Measurements from ENCODE around the gene ZYG11A.
A peak's percentile ranks its signal among the peaks of the same experiment; 100 is the strongest.
"Not testable (repeated sequence)": the region's sequence is repeated elsewhere in the genome, so short reads cannot be mapped to it uniquely, and the experiment has no call there.

Gene ZYG11A

GRCh38 chr1:52825868-52826267 lies 16.7 kb upstream of the ZYG11A start:
- no peak overlapping the region for H3K4me3 ChIP-seq (ENCODE audit: low read length)
- DNase-seq (ENCODE audit: low read depth): peak; percentile 30
- TF ChIP-seq CTCF (IDR thresholded peaks at IDR 0.05; ENCODE audit: insufficient read depth, low read depth, low read length, missing control alignments): peak; percentile 29

- no peak for DNase-seq (ENCODE audit: low read depth)
- TF ChIP-seq CTCF (IDR thresholded peaks at IDR 0.05; ENCODE audit: insufficient read depth, low read depth, low read length, missing control alignments): no peak
- no peak overlapping the region for H3K4me3 ChIP-seq (ENCODE audit: low read length)
Observed at GRCh38 chr1:52834798-52835197, 7.8 kb upstream of the ZYG11A start.

GRCh38 chr1:52836035-52836434 lies 6.5 kb upstream of the ZYG11A start:
- no peak for DNase-seq (ENCODE audit: low read depth)
- no peak overlapping the region for H3K4me3 ChIP-seq (ENCODE audit: low read length)
- no peak for TF ChIP-seq CTCF (IDR thresholded peaks at IDR 0.05; ENCODE audit: insufficient read depth, low read depth, low read length, missing control alignments)

GRCh38 chr1:52839175-52839574 lies 3.4 kb upstream of the ZYG11A start:
- DNase-seq (ENCODE audit: low read depth): not testable (repeated sequence)

GRCh38 chr1:52845119-52845518 lies 2.6 kb downstream of the ZYG11A start:
- not testable (repeated sequence) for H3K4me3 ChIP-seq (ENCODE audit: low read length); DNase-seq (ENCODE audit: low read depth)

More at GRCh38 chr1:52839175-52839574, 3.4 kb upstream of the ZYG11A start:
- not testable (repeated sequence) for H3K4me3 ChIP-seq (ENCODE audit: low read length)

- no peak overlapping the region for H3K4me3 ChIP-seq (ENCODE audit: low read length)
- no peak for TF ChIP-seq CTCF (IDR thresholded peaks at IDR 0.05; ENCODE audit: insufficient read depth, low read depth, low read length, missing control alignments)
- DNase-seq (ENCODE audit: low read depth): no peak
Observed at GRCh38 chr1:52848423-52848822, 5.9 kb downstream of the ZYG11A start.

- DNase-seq (ENCODE audit: low read depth): no peak
- H3K4me3 ChIP-seq (ENCODE audit: low read length): no peak overlapping the region
Observed at GRCh38 chr1:52850951-52851350, 8.4 kb downstream of the ZYG11A start.

GRCh38 chr1:52852854-52853253 lies 10.3 kb downstream of the ZYG11A start:
- no peak for TF ChIP-seq CTCF (IDR thresholded peaks at IDR 0.05; ENCODE audit: insufficient read depth, low read depth, low read length, missing control alignments)
- no peak overlapping the region for H3K4me3 ChIP-seq (ENCODE audit: low read length)
- no peak for DNase-seq (ENCODE audit: low read depth)

More at GRCh38 chr1:52850951-52851350, 8.4 kb downstream of the ZYG11A start:
- no peak for TF ChIP-seq CTCF (IDR thresholded peaks at IDR 0.05; ENCODE audit: insufficient read depth, low read depth, low read length, missing control alignments)
